AG04450 (cell line): ENCODE measurements around the gene INO80C. TPM values are rescaled to one million over a fixed set of nuclear protein-coding genes. Genes with fewer than 3 reads are reported as not detected.

Experiments used
- CTCF ChIA-PET: fragments of 300-600, 350-600 bp; formaldehyde crosslinking; extraction: SDS; loops from one replicate; lab custom pipeline; 2022; ENCODE audit warnings: antibody characterized with exemption, inconsistent platforms; lab: Charles Lee
- POLR2A ChIA-PET: fragments of 350-600 bp; formaldehyde crosslinking; extraction: SDS; loops from one replicate; lab custom pipeline; 2021; ENCODE audit warnings: antibody characterized with exemption, inconsistent platforms; lab: Yijun Ruan, JAX
- DNase-seq: peaks from one replicate; pipeline ENCODE4 v3.0.0-alpha.2; 2011; ENCODE audit warnings: low read depth, low spot score
- H3K27ac ChIP-seq: one replicate; pipeline ENCODE4 v1.5.1; 2012; ENCODE audit warnings: low read depth, low read length, control low read depth
- H3K27me3 ChIP-seq: one replicate; pipeline ENCODE4 v1.6.0; 2012; ENCODE audit warnings: low read length; ENCODE audit not compliant: control insufficient read depth, insufficient read depth
- H3K4me3 ChIP-seq: 2 replicates; pipeline ENCODE4 v1.5.1; 2011; ENCODE audit warnings: mild to moderate bottlenecking, low read depth, low read length, control low read depth
- H3K9me3 ChIP-seq: 2 replicates; pipeline ENCODE4 v1.5.1; 2012; ENCODE audit warnings: low read length; ENCODE audit not compliant: control insufficient read depth, insufficient read depth
- CTCF ChIP-seq: IDR thresholded peaks from 2 replicates; pipeline ENCODE4 v1.5.1; 2011; ENCODE audit warnings: low read depth, low read length, control low read depth, inconsistent platforms
- polyA plus RNA-seq: library from polyadenylated mRNA; depleted of rRNA; stranded (reverse); fragments of >200 nt; gene quantifications from 2 replicates; pipeline ENCODE4 v1.2.3, GENCODE V29; 2011

Gene INO80C
- polyA plus RNA-seq, 1 experiment: 13.2 TPM

DNA sequence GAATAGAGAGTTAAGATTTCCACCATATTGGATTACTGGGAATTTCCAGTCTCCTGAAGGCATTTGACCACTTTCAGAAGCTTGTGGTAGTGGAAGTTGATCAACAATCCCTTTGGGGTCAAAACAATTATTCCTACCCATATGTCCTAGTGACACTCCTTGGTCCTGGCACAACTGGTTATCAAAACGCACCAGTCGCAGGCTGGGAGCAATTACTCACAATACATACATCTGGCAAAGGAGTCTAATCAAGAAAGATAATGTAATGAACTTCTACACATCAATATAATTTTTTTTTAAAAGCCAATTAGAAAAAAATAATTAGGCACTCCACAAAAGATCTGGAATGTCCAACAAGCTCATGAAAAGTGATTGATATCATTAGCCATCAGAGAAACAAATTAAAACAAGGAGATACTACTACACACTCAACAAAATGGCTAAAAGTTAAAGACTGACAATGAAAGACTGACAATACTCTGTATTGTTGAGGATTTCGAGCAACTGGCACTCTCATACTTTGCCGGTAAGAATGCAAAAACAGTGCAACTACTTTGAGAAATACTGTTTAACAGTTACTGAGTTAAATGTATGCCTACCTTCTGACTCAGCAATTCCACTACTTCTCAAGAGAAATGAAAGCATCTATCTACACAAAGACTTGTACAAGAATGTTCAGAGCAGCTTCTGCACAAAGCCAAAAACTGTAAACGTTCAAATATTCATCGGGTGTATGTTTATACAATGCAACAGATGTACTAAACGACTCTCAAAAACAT lies 2.0 kb downstream of the INO80C start:
- H3K27me3 ChIP-seq: no peaks in the 10 kb centered on the region
- H3K4me3 ChIP-seq: no peak overlapping the region
- H3K9me3 ChIP-seq: no peaks in the 10 kb centered on the region
- POLR2A ChIA-PET: no interaction called here
- H3K27ac ChIP-seq: no peak overlapping the region
- CTCF ChIA-PET: interaction anchor here (0.6 to 1.1 kb wide), 2 partner anchors 14 to 87 kb away, joined by 3 read pairs; no protein-coding TSS in a partner anchor
- no peak for TF ChIP-seq CTCF
- peak; percentile 29 for DNase-seq

- H3K27me3 ChIP-seq: no peaks in the 10 kb centered on the region
- POLR2A ChIA-PET: no interaction called here
- CTCF ChIA-PET: interaction anchor here (1.2 to 1.7 kb wide), 2 partner anchors 108 to 139 kb away, joined by 3 read pairs; no protein-coding TSS in a partner anchor
- H3K27ac ChIP-seq: no peak overlapping the region
- TF ChIP-seq CTCF: no peak
- no peak overlapping the region for H3K4me3 ChIP-seq
- H3K9me3 ChIP-seq: no peaks in the 10 kb centered on the region
- DNase-seq: no peak
Measured at GRCh38 chr18:35494251-35495220, 3.2 kb downstream of the INO80C start.

GRCh38 chr18:35491700-35492077 lies 6.1 kb downstream of the INO80C start:
- H3K27me3 ChIP-seq: no peaks in the 10 kb centered on the region
- POLR2A ChIA-PET: no interaction called here
- DNase-seq: no peak
- no peak overlapping the region for H3K4me3 ChIP-seq
- CTCF ChIA-PET: interaction anchor here (0.6 kb wide), 2 partner anchors 107 to 235 kb away, joined by 3 read pairs; no protein-coding TSS in a partner anchor
- no peak for TF ChIP-seq CTCF
- H3K9me3 ChIP-seq: no peaks in the 10 kb centered on the region
- no peak overlapping the region for H3K27ac ChIP-seq

DNA sequence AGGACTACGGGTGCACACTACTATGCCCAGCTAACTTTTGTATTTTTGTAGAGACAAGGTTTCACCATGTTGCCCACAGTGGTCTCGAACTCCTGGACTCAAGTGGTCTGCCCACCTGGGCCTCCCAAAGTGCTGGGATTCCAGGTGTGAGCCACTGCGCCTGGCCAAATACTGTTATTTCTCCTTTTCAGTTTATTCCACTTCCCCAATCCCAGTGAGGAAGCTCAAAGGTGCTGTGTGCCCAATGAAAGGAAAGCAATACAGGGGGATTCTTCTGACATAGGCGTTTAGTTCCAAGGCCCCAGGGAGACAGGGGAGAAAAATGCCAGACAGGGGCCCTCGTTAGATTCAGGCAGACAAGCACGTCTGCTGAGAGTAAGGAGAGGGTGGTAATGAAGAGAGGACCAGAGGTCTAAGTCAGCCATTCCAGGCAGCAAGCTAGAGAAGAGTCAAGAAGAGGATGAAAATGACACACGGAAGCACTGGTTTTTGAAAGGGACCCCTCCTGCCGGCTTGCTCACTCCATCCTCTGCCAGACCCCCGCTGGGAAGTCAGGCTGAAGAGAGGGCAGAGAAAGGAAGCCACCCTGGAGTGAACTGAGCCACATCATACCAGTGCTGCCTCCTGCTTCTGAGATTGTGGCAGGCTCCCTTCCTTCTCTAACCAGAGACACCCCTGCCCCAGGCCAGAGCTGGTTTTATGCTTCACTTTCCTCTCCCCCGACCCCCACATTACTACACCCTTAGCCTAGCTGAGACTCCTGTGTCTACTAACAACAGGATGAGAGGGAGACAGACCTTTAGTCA lies 6.7 kb downstream of the INO80C start:
- CTCF ChIA-PET: interaction anchor here (0.6 kb wide), 1 partner anchor 107 kb away, joined by 3 read pairs; no protein-coding TSS in a partner anchor
- POLR2A ChIA-PET: no interaction called here

More for the DNA sequence above, 6.7 kb downstream of the INO80C start:
- H3K27me3 ChIP-seq: no peaks in the 10 kb centered on the region
- H3K27ac ChIP-seq: no peak overlapping the region
- TF ChIP-seq CTCF: no peak
- no peak overlapping the region for H3K4me3 ChIP-seq
- H3K9me3 ChIP-seq: no peaks in the 10 kb centered on the region
- DNase-seq: no peak
